HG03095 (cell line): ENCODE results near the gene ETS1.
"Not testable (repeated sequence)": the region's sequence is repeated elsewhere in the genome, so short reads cannot be mapped to it uniquely, and the experiment has no call there.

ENCODE experiments used
- ATAC-seq: cut with Tn5 transposase; IDR thresholded peaks from one replicate; pipeline ENCODE4 v1.9.1; 2021; ENCODE audit warnings: moderate library complexity; ENCODE audit not compliant: unreplicated experiment

The ETS1 gene

DNA sequence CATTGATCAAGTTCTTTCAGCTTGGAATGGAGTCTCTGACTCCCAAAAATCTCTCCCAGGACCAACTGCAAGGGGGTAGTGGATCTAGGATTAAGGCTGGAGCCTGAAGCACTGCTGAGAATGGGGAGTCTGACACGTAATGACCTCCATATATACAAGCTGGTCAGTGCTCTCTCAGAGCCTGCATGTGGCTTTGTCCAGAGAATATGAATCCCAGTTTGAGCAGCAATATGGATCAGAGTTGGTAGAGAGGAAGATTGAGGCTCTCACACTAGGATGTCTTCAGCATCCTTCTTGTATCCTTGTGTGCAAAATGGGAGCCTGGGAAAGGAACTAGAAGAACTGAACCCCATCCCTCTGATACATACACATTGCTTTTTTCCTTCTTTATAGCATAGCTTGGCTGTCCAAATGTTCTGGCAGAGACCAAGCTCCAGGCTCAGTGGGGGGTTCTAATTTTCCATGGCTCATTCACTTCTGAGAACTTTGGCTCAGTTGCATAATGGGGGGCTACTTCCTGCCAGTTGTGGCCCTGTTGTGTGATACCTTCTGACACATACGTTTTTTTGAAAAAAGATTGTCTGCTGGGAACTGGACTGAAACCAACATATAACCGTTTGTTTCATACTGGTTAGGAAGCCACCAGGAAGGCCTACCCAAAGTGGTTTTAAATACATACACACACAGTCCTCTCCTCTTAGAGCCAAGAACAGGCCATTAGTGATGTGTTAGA lies 138.2 kb downstream of the ETS1 start:
- no peak for ATAC-seq

DNA sequence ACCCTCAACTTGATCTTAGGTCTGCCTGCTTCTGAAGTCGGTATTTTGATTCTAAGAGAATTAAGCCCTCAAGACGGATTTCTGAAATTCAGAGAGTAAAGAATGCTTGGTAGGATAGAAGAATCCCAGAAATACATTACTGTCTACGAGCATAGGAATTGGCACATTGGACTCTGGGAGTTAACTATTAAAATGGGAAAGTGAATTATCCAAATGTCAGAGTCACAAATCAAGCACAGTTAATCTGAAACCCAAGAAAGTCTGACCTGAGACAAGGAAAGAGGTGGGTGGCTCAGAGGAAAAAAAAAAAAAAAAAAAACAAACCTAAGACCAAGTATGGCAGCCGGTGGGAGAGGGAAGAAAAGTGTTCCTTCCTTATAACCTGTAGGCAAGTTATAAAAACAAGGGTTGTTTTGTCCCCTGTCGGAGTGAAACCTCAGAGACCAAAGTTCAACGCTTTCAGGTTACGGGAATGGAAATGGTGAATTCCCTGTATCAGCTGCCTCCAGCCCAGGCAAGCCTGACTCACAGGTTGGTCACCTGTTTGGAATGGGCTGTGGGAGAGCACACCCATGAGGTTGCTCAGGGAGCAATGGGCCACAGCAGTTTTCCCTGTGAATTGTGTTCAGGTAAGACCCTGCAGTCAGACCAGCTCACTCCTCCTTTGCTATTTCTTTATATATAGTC lies 139.0 kb downstream of the ETS1 start:
- ATAC-seq: no peak

GRCh38 chr11:128447233-128447632 lies 140.1 kb downstream of the ETS1 start:
- no peak for ATAC-seq

DNA sequence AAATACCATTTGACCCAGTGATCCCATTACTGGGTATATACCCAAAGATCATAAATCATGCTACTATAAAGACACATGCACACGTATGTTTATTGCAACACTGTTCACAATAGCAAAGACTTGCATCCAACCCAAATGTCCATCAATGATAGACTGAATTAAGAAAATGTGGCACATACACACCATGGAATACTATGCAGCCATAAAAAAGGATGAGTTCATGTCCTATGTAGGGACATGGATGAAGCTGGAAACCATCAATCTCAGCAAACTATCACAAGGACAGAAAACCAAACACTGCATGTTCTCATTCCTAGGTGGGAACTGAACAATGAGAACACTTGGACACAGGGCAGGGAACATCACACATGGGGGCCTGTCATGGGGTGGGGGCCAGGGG lies 141.4 kb downstream of the ETS1 start:
- not testable (repeated sequence) for ATAC-seq

DNA sequence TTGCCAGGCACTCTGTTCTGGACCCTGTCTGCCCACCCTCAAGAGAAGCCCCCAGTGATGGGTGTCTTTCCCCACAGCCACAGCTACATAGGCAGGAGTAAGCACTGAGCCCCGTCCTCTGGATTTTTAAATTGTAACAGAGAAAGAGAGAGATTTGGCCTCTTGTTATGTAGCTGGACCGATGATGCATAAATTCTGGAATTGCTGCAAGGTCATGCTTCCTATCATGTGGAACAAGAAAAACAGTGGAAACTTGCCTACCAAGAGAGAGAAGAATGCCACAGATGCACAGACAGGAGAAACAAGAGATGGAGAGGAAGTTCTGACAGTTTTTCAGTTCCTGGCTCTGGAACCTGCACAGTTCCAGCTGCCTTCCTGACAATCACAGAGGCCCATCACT lies 150.2 kb downstream of the ETS1 start:
- ATAC-seq: no peak

DNA sequence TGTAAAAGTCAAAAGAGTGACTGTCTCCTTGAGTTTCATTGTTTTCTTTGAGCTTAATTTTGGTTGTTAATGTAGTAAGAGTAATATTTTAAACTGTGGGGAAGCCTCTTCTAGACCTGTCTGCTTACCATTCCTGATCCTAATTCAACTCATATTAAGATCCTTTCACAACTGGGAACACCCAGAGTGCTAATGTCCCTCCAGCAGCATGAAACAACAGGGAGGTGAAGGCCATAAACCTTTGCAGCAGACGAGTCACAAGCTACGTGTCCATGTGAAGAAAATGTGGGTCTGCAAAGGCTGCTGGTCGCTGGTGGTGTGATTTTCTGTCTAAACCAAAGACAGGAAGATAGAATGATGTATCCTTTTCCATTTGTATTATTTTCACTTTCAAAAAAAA lies 152.5 kb downstream of the ETS1 start:
- ATAC-seq: no peak

GRCh38 chr11:128434411-128434810 lies 152.9 kb downstream of the ETS1 start:
- ATAC-seq: no peak

DNA sequence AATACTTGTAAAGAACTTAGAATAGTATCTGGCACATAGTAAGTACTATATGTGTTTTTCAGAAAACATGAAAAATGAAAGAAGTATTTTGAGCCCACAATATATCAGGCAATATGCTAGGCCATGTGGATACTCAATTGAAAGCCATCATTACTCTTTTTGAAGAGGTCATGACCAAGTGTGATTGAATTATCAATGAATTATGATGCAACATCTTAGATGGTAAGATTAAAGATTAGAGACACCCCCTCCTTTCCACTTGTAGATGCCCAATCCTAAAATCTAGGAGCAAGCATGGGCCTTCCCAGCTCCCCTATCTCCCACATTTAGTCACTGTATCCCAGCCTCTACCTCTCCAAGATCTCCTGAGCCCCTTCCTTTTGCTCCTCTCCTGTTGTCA lies 154.4 kb downstream of the ETS1 start:
- ATAC-seq: no peak

- ATAC-seq: no peak
Measured at GRCh38 chr11:128431931-128432330, 155.4 kb downstream of the ETS1 start.

GRCh38 chr11:128428935-128429334 lies 158.4 kb downstream of the ETS1 start:
- no peak for ATAC-seq

- no peak for ATAC-seq
Measured at GRCh38 chr11:128424851-128425285, 162.5 kb downstream of the ETS1 start.

DNA sequence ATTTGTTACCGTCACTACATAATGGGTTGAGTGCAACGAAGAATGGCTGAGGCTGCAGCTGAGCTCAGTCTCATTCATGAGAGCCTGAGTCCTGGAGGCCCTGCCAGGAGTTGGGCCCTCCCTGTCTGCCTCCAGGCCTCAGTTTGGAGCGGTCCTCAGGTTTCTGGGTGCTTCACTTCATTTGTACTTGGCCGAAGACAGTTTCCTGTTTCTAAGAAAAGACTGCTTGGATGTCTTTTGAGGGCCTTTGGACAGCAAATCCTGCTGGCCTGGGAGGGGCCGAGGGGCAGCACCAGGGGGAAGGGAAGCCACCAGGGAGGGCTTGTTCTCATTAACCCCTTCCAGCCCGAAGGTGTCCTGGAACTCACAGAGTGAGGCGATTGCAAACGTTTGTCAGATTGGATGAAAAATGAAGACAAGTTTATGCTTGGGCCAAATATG lies 163.1 kb downstream of the ETS1 start:
- ATAC-seq: no peak

DNA sequence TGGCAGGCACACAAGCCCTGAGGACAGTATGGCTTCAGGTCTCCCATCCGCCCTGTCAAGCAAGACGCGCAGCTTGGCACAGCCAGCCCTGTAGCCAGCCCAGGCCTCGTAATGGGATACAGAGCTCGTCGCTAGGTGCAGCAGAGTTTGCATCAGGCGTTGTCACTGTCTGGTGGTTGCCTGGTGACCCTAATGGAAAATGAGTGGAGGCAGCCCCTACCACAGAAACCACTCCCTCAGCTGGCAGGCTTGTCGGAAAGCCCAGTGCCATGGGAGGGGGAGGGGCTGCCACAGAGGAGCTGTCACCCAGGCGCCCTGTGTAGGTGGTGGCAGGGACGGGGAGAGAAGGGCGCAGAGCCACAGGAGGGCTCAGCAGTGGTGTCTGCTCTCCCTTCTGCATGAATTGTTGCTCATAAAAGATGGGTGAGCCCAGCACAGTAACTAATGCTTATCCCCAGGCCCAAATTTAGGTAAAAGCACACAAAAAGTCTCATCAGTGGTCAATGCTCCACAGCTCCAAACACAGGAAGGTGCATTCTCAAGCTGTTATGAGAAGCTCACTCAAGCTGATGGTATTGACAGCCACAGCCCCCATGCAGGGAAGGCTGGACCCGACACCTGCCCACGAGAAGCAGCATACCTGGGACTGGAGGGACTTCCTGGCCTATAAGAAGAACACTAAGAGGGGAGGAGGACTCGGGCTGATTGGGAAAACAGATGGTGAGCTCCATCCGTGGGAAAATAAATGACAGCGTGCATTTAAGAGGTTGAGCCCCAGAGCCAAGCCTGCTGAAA lies 164.6 kb downstream of the ETS1 start:
- ATAC-seq: no peak

- ATAC-seq: no peak
Measured at GRCh38 chr11:128421577-128422330, 165.6 kb downstream of the ETS1 start.

DNA sequence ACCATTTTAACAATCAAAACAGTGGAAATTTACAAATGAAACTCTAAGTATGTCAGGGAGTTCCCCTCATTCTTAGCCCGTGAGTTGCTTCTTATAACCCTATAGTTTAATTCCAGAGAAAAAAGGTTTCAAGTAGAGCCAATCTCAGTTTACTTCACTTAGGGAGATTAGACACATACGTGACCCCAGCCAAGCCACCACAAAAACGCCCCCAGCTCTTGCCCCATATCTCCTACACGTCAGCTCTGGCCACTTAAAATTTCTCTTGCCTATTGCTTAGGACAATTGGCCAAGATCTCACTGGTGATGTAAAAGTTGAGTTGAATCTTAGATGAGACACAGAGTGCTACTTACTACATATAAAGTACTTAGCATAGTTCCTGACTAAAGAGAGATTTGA lies 166.4 kb downstream of the ETS1 start:
- no peak for ATAC-seq

GRCh38 chr11:128420265-128420664 lies 167.1 kb downstream of the ETS1 start:
- no peak for ATAC-seq

DNA sequence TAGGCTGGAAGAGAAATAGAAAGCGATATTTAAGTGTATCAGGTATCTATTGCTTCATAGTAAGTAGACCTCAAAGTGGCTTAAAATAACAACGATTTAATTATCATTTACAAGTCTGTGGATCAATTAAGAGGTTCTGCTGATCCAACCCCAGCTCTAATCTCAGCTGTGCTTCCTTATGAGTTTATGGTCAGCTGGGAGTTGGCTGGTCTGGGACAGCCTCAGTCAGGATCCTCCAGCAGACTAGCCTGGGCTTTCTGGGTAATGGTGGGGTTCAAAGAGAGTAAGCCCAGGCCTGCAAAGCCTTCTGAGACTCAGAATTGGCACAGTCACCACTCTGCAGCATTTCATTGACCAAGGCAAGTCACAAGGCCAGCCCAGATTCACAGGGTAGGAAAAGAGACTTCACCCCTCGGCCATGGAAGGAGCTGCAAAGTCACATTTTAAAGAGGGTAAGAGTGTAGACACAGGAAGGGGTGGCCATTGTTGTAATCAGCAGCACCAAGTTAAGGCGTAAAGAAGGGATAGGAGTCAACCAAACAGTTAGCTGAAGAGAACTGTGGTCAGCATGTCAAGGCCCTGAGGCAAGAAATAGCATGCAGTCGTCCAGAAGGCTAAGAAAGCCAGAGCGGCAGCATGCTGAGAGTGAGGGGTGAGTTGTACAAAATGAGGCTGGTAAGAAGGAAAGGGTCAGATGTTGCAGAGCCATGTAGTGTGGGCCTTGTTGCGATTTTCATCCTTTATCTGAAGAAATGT lies 168.2 kb downstream of the ETS1 start:
- no peak for ATAC-seq

DNA sequence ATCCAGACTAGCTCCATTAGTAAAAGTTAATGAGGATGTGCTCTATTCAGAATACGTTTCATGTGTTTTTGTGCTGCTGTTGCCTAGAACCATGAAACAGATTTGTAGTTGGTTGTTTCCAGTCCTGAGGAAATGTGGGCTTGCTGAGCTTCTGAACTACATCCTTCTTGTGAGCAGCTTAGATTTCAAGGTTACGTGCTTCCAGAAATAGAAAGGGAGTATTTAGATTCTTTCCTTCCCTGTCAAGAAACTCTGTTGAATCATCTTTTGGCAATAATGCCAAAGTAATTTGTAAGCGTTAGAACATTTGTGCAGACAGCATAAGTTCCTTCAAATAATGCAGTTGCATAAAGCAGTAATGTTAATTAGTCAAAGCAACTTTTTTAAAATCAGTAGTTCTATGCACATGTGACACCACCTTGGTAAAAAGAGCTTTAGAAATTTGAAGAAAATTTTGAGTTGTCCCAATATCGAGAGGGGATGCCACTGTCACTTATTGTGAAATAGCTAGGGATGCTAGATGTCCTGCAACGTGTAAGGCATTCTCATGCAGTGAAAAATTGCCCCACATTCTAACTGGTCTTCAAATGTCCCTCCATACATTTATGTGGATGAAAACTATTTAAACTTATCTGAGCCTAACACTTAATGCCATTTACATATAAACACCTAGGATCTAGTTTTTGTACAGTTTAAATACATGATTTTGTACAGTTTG lies 169.6 kb downstream of the ETS1 start:
- no peak for ATAC-seq

- ATAC-seq: no peak
Measured at GRCh38 chr11:128416976-128417375, 170.4 kb downstream of the ETS1 start.

GRCh38 chr11:128415539-128415938 lies 171.8 kb downstream of the ETS1 start:
- ATAC-seq: no peak
